ENCODE data around the gene MRPL37.

GRCh38 chr1:54248966-54249365, 49.0 kb downstream of the MRPL37 start:
- TF ChIP-seq EZH2 (IDR thresholded peaks at IDR 0.05; ENCODE audit: borderline replicate concordance, low read length) = no peak
- no peak for TF ChIP-seq CTCF (IDR thresholded peaks at IDR 0.05; ENCODE audit: low read length)
